GM12891 (cell line): Measurements from ENCODE around the gene TUT1. TPM values are rescaled to one million over a fixed set of nuclear protein-coding genes. Genes with fewer than 3 reads are reported as not detected.
"Not testable (repeated sequence)": the region's sequence is repeated elsewhere in the genome, so short reads cannot be mapped to it uniquely, and the experiment has no call there.

Experiments used
- DNase-seq: peaks from one replicate; pipeline ENCODE4 v3.0.0; 2011; ENCODE audit warnings: low spot score; ENCODE audit not compliant: insufficient read length
- FAIRE-seq: peaks from 2 replicates; lab custom pipeline; 2011; peaks lifted over from hg19 to GRCh38; lab: Jason Lieb, UNC
- PAX5 ChIP-seq: IDR thresholded peaks from 2 replicates; pipeline ENCODE4 v1.6.1; 2011; ENCODE audit warnings: low read length, moderate library complexity, mild to moderate bottlenecking; ENCODE audit not compliant: insufficient read depth, severe bottlenecking
- POLR2A ChIP-seq: IDR thresholded peaks from 2 replicates; pipeline ENCODE4 v1.6.1; 2011; ENCODE audit warnings: low read depth, low read length, control low read depth
- POLR2AphosphoS5 ChIP-seq: IDR thresholded peaks from 2 replicates; pipeline ENCODE4 v1.6.1; 2011; ENCODE audit warnings: low read depth, low read length, control low read depth
- POU2F2 ChIP-seq: IDR thresholded peaks from 2 replicates; pipeline ENCODE4 v1.6.1; 2011; ENCODE audit warnings: low read depth, mild to moderate bottlenecking, control low read depth, low read length, moderate library complexity
- SPI1 ChIP-seq: IDR thresholded peaks from 2 replicates; pipeline ENCODE4 v1.6.1; 2011; ENCODE audit warnings: low read depth, low read length, control low read depth
- TAF1 ChIP-seq: IDR thresholded peaks from 2 replicates; pipeline ENCODE4 v1.6.1; 2011; ENCODE audit warnings: low read depth, low read length, control low read depth
- polyA plus RNA-seq: library from polyadenylated mRNA; unstranded; fragments of >200 nt; gene quantifications from one replicate; pipeline ENCODE4 v1.2.1, GENCODE V29; 2012; ENCODE audit warnings: low read depth, missing spikeins, inconsistent platforms; ENCODE audit not compliant: missing spikeins

Gene TUT1
- polyA plus RNA-seq, result 13.0 TPM

GRCh38 chr11:62591448-62592145 is at the start of gene TUT1:
TUT1 (minus strand) TSS chr11:62591523; CDS start chr11:62591485, 38 bp downstream.
- DNase-seq, result peak; percentile 87
- TF ChIP-seq POLR2AphosphoS5 (peak; percentile 97), POU2F2 (peak; percentile 100), PAX5 (no peak), POLR2A (peak; percentile 99), TAF1 (peak; percentile 92), SPI1 (peak; percentile 52)
- FAIRE-seq, result peak; percentile 99

GRCh38 chr11:62632492-62632891 is 41.2 kb upstream of the TUT1 start:
- no peak for FAIRE-seq
- DNase-seq, result no peak
- TF ChIP-seq TAF1 (no peak), POU2F2 (no peak), POLR2AphosphoS5 (no peak), PAX5 (no peak), POLR2A (no peak), SPI1 (no peak)

- TF ChIP-seq POU2F2, result no peak
- no peak for TF ChIP-seq POLR2A
- no peak for TF ChIP-seq POLR2AphosphoS5
- no peak for TF ChIP-seq SPI1
- no peak for TF ChIP-seq PAX5
- TF ChIP-seq TAF1, result no peak
- DNase-seq, result no peak
- FAIRE-seq, result no peak
These were observed 36.4 kb upstream of the TUT1 start for GRCh38 chr11:62627713-62628112.

- no peak for FAIRE-seq
- no peak for TF ChIP-seq POLR2AphosphoS5
- TF ChIP-seq PAX5, result no peak
- TF ChIP-seq POU2F2, result no peak
- no peak for TF ChIP-seq TAF1
- no peak for TF ChIP-seq SPI1
- no peak for TF ChIP-seq POLR2A
These were observed 31.3 kb upstream of the TUT1 start for GRCh38 chr11:62622476-62623089.

GRCh38 chr11:62621567-62622470 is 30.5 kb upstream of the TUT1 start, which contains the start of gene B3GAT3:
B3GAT3 (minus strand) TSS chr11:62621986; CDS start chr11:62621947, 39 bp downstream.
- peak; percentile 96 for FAIRE-seq
- DNase-seq, result peak; percentile 98
- peak; percentile 81 for TF ChIP-seq POLR2AphosphoS5
- TF ChIP-seq TAF1, result peak; percentile 21; the same call in 1 of the 2 replicates
- peak; percentile 23; the same call in 1 of the 2 replicates for TF ChIP-seq POU2F2
- TF ChIP-seq SPI1, result no peak
- TF ChIP-seq PAX5, result no peak
- peak; percentile 64 for TF ChIP-seq POLR2A

More at GRCh38 chr11:62622476-62623089, 31.3 kb upstream of the TUT1 start:
- no peak for DNase-seq

DNA sequence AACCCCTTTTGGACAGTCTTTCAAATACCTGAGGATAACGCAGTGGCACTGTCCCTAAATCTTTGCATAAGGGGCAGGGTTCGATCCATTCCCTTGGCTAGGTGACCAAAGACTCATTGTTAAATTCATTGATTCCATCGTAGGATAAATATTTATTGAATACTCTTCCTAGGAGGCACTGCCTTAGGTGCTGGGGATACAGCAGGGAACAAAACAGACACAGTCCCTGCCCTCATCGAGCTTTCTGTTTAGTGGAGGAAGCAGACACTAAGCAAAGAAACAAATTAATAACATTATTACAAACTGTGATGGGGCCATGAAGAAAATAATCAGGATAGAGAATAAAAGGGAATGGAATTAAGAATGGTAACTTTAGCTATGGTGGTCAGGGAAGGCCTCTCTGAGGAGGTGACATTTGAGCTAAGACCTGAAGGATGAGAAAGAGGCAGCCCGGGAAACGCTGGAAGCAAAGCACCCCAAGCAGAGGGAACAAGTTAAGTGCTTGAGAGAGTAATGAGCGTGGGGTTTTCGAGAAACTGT is 29.8 kb upstream of the TUT1 start:
- TF ChIP-seq POLR2AphosphoS5 (no peak), SPI1 (no peak), POU2F2 (no peak), TAF1 (no peak)
- FAIRE-seq, result peak; percentile 43
- no peak for DNase-seq

GRCh38 chr11:62616957-62617356 is 25.6 kb upstream of the TUT1 start:
- not testable (repeated sequence) for FAIRE-seq, DNase-seq

GRCh38 chr11:62615521-62615920 is 24.2 kb upstream of the TUT1 start:
- FAIRE-seq (no peak), DNase-seq (no peak)
- no peak for TF ChIP-seq POLR2AphosphoS5
- TF ChIP-seq POLR2A, result no peak
- TF ChIP-seq PAX5, result no peak
- TF ChIP-seq SPI1, result no peak
- no peak for TF ChIP-seq TAF1
- no peak for TF ChIP-seq POU2F2

DNA sequence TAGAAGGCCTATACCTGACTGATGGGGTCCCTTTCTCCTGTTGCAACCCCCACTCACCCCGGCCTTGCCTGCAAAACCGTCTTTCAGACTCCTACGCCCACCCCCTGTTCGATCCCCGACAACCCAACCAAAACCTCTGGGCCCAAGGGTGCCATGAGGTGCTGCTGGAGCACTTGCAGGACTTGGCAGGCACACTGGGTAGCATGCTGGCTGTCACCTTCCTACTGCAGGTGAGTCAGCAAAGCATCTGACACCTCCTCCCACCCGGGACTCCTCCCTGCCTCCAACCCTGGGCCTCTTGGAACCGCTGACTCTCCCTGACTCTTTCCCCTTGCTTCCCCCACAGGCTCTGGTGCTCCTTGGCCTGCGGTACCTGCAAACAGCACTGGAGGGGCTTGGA is 23.0 kb upstream of the TUT1 start:
- DNase-seq, result no peak
- TF ChIP-seq POLR2AphosphoS5, result no peak
- no peak for TF ChIP-seq PAX5
- no peak for TF ChIP-seq POU2F2
- no peak for TF ChIP-seq TAF1
- TF ChIP-seq POLR2A, result no peak
- no peak for TF ChIP-seq SPI1
- no peak for FAIRE-seq
